ENCODE data around the gene ARHGAP26.

The ARHGAP26 gene

DNA sequence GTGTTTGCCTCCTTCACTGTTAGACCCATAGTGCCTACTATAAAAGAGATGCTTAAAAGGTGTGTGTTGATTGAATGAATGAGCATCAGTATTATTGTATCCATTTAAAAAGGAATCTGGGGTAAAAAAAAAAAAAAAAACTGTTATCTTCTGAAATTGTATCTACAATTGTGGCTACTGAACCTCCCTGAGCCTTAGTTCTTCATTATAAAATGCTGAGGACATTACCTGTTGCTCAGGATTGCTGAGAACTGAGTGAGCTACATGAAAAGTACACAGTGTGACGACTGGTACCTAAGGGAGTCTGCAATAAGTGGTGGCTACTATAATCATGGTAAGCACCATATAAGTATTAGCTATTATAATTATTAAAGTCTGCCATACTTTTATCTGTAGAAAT, 362.6 kb downstream of the ARHGAP26 start:
- no peak for DNase-seq

DNA sequence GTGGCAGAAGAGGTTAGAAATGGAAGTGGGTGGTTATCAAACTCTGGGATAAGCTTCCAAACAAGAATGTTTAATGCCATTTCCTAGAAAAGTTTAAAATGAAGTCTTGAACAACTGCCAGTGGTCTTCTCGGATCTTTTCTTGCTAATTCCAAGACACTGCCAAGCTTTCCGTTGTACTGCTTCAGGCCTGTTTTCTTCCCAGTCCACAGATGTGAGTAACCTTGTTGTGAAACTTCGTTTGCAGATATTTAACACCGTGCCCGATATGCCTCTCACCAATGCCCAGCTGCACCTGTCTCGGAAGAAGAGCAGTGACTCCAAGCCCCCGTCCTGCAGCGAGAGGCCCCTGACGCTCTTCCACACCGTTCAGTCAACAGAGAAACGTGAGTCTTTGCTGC, 363.5 kb downstream of the ARHGAP26 start:
- no peak for DNase-seq

DNA sequence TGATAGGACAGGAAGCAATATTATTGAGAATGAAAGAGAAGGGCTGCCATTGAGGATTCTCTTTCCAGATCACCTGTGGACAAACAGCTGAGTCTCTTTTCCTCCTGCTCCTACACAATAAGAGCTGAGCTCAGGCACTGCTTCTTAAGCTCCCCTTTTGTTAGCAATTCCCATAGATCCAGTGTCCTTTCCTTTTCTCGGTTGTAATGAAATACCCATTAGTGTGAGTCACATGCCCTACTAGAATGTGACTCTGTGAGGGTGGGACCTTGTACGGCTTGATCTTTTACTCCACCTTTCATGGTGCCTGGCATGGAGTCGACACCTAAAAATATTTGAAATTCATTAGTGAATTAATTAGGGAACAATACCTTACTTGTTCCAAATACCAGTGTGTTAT, 364.1 kb downstream of the ARHGAP26 start:
- no peak for DNase-seq

DNA sequence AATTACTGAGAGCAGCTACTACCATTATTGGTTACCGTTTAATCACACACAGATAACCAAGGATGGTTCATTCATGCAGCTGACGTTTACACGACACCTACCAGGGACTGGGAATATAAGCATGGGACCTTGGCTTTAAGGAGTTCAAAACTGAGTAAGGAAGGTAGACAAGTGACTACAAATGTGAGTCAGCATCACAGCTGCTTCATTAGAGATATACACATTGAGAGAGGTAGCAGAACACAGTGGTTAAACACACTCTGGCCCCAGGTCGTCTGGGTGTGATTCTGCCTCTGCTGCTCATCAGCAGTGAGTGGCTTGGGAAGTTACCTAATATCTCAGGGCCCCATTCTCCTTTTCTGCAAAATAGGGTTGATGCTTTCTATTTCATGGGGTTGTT, 364.7 kb downstream of the ARHGAP26 start:
- no peak for DNase-seq

DNA sequence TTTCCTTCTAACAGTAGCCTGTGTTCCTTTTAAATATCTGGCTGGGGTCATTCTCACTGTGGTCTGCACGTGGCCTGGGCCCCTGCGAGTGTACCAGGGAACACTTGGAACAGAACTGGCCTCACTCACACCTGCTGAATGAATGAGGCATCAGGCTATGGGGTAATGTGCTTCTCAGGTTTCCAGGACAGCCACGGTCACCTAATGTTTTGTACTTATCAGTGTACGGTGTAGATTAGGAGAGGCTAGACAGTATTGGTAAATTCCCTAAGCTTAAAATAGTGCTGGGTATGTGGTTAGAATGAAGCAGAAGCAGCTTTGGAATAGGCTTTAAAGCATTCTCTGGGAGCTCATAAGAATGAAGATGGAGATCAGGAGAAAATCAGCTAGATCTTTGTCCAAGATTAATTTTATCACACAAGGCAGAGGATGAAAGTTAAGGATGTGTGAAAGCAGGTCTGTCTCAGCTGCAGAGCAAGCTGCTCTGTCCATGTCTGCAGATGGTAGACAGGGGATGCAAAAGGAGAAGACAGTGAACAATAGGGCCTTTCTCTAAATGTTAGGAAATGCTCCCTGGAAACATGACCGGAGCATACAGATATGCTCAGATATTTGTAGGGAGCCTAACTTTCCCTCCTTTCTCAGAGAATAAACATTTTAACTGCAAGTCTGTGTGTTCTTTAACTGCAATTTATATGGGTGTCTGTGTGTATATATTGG, 365.8 kb downstream of the ARHGAP26 start:
- no peak for DNase-seq

DNA sequence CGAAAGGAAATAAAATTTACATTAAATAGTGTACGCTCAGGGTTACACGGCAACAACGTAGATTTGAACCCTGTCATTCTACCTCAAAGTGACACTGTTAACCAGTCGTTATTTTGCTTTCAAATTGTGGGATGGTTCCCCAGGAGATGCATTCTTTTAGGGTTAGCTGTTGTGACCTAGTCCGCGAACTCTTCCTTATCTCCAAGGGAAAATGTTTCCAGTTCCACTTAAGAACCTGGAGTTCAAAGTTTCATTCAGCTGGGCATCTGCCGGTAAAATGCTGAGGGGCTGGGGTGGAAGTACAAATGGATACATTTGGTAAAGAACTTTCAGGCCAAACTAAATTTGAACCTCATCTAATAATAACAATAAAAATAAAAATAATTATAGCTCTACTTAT, 368.7 kb downstream of the ARHGAP26 start:
- DNase-seq: no peak

DNA sequence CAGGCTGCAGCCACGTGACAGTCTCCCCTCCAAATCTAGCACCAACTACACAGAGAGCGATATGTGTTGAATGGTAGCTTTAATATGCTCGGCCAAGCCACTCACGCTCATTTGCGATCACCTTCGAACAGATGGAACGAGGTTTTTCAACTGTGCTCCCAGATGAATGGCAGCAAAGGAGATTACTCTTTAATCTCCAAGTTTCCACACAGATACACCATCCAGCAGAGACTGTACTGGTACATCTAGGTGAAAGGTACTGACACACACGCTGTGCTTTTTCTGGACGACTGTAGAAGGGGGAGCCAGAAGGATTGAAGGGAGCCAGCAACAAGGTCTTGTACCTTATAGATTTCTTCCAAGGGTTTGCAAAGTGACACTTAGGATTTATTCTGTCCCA, 369.4 kb downstream of the ARHGAP26 start:
- no peak for DNase-seq

DNA sequence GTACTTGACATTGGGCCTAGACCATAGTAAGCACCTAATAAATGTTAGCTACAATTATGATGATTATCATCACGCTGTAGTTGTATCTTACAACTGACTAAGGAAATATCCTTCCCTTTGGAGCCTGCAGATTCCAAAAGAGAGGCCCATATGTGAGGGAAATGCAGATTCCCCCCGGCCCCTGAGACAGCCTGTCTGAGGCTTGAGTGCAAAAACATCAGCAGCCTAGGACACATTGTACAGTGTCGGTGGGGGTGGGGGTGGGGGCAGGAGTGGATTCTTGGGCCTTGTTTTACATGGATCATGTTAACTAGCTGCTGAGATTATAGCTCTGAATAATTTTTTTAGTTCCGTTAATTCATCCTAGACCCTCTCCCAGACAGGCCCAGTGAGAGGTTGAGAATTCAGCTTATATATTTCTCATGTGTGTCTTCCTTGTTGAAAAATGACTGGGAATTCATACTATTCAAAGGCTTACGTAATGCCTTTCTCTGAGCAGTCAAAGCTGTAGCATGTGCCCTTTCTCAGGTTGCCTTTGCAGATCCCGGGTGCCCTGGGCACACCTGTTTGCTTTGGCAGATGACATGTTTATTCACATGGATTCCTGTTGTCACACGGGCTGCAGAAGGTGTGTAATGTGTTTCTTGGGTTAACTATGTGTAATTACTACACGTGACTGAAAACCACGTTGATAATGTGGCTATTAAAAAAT, 370.5 kb downstream of the ARHGAP26 start:
- DNase-seq: no peak

DNA sequence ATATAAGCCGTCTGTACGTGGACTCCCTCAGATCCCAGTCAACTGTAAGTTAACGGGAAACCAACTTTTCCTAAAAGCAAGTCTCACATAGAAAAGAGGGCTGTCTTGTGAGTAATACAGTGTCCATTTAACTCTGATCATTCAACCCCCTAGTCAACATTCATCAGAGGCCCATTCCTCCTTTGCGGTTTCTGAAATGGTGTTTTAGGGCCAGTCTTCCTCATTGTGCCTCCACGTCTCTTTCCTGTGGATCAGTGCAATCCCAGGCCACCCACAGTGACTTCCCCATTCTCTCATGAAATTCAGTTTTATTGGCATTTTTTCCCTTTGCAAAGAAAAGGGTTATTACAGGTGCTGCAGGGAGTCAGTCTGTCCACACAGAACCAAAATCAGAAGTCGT, 371.5 kb downstream of the ARHGAP26 start:
- DNase-seq: peak; percentile 78

DNA sequence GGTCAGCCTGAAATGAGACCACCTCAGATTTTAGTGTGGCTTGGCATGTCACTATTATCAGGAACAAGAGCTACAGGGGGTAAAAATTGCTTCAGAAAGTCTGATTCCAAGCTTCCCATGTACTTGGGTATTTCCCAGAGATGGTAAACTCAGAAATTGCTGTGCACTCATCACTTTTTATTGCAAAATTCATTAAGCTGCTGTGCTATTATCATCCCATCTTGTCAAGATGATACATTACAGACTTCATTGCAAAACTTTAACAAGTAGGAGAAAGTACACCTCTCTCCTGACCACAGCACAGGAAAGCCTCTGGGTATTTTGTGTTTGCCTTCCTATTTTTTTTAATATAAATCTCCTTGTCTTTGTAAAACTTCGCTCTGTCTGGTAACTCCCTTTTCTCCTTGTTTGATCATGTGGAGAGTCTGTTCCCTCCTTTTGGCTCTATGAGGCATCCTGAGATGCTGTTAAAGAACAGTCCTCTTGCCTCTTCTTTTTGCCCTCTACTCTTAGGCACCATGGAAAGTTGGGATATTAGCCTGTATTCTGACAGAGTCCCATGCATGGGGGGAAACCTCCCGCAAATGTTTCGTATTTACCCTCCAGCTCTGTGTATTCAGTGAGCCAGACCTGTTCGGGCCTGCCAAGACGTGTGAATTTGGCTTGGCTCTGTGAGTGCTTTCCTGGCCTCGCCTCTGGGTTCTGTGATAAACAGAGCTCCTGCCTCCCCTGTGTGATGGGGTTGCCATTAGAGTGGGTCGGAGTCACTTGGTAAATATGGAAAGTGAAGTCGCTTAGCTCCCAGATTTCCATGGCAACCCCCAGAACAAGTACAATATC, 372.6 kb downstream of the ARHGAP26 start:
- peak; percentile 91 for DNase-seq

DNA sequence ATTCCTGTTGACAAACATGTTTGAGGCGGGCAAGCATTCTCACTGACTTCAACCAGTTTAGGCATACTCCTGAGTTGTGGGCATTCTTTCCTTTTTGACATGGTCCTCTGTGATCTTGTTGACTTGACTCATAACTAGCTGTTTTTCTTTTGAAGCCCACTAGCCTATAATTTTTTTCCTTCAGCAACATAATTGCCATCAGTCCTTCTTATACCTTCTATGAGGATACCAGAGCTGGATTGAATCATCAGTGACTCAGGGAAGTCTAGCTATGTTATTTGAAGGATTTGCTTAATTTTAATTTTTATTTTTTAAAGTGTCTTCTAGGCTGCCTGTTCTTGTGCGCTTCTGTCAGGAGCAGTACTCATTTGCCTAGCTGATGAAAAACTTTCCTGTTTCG, 373.8 kb downstream of the ARHGAP26 start:
- no peak for DNase-seq

DNA sequence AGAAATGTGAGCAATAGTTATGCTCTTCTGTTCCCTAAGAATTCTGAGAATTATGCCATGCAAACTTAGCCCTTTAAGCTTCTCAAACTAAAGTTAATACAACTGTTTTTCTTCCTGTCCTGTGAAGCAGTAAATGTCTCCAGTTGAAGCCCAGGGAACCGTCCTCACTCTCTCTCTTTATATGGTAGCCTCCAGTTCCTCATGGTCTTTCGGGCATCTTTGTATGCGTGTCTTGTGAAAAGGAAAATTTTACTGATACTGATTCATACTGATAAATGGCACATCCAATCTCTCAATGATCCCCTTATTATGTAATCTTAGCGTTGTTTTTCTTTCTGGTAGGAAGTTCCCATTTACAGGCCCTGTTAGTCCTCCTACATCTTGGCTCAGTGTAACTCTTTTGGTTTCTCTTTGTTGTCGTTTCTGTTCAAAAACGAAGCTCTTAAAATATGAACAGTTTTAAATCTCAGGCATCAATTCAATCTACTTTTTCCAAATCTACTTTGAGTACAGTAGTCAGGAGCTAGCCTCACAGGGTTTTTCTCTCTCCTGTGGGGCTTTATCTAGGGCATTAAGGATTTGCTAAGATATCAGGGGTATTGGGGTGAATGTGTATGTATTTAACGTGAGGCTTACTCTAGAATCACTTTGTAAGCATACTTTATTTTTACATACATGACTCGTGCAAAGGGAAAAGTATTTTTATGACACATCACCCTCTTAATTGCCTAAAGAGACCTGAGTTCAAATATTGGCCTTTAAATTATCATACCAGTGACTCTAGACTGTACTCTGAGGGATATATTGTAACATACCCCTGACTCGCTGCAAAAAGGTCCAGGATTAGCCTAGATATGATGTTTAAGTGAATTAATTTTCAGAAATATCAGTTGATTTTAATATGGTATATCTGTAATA, 375.3 kb downstream of the ARHGAP26 start:
- DNase-seq: peak; percentile 90

DNA sequence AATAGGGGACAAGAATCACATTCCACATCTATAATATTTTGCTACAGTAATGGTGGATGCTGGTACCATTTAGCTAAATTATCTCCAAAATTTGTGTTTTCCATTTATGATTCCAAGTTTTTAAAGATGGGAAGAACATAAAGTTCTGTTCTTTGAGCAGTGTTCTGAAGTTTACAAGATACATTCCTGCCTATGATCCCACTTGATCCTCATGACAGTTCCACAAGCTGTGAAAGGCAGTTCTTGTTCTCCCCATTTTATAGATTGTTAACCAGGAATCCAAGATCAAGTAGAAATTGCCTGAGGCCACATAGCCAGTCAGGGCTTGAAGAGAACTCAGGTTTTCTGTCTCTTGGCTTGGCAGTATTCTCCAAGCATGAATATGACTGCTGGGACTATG, 376.0 kb downstream of the ARHGAP26 start:
- DNase-seq: no peak

DNA sequence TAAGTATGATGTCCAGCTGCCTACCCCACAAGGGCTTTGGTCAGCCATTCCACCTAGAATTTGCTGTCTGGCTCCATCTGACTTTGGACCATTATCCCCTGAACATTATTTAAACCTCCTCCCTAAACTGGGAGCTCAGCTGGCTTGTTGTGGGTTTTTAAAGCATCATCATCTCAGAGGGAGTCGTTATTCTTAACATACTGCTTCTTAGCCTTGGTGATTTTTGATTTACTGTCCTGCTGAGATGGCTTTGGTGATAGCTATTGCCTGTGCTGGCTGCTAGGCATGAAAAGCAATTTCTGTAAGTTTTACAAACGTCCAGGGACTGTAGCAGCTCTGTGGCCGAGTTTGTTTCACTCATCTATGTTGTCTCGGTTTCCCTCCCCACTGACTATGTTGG, 377.2 kb downstream of the ARHGAP26 start:
- DNase-seq: no peak

DNA sequence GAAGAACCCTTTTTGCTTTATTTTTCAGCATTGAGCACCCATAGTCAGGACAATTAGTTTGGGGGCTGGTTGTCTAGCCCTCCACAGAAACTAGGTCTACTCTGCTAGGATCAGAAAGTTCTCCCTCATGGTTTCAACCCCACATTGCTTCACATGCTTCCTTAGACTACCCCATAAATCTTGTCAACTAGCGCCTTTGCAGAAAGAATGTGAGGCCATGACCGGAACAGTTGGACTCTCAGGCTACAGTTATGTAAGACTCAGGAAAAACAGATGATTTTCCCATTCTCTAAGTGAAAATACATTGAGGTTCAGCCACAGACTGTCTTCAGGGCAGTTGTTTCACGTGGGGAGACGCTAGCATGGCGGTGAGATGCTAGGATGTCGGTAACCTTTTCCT, 377.7 kb downstream of the ARHGAP26 start:
- DNase-seq: no peak

DNA sequence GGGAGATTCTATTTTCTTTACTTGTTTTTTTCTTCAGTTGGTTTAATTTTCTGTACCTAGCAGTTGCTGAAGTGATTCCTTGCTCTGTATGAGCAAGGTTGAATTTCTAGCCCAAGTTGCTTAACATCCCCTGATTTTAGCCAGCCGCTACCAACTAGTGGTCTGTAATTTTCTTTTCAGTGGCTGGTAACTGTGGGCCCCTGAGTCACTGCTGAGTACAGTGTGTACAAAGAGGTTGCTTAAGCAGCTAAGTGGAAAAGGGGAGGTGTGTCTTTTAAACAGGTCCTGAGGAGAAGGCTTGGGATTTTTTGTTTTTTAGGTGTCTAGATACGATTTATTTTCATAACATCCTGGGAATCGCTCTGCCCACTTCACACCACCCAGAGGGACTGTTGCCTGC, 378.6 kb downstream of the ARHGAP26 start:
- DNase-seq: peak; percentile 20

DNA sequence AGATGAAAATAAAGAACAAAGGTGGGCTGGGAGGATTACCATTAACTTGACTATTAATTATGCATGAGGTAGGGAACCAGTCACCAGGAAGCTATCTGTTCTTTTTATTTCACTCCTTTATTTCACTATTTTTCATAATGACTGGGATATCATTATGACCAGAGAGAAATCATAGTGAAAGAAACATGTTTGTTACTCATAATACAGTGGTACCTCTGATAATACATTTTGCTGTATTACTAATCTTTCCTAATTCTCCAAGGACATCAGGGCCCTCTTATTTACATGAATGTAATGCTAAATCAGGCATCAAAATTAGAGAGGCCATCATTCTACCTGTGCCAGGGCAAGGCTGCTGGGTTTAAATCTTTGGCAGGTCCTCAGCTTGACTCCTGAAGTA, 379.6 kb downstream of the ARHGAP26 start:
- DNase-seq: no peak

DNA sequence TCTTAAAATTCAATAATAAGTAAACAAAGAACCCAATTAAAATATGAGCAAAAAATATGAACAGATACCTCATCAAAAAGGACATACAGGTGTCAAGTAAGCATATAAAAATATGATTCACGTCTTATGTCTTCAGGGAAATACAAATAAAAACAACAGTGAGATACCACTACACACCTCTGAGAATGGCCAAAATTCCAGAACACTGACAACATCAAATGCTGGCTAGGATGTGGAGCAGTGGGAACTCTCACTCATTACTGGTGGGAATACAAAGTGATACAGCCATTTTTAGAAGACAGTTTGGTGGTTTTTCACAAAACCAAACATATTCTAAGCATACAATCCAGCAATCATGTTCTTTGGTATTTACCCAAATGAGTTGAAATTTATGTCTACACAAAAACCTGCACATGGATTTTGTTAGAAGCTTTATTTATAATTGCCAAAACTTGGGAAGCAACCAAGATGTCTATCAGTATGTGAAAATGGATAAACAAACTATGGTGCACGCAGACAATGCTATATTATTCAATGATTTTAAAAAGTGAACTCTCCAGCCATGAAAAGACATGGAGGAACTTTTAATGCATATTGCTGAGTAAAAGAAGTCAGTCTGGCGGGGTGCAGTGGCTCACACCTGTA, 381.0 kb downstream of the ARHGAP26 start:
- no peak for DNase-seq

DNA sequence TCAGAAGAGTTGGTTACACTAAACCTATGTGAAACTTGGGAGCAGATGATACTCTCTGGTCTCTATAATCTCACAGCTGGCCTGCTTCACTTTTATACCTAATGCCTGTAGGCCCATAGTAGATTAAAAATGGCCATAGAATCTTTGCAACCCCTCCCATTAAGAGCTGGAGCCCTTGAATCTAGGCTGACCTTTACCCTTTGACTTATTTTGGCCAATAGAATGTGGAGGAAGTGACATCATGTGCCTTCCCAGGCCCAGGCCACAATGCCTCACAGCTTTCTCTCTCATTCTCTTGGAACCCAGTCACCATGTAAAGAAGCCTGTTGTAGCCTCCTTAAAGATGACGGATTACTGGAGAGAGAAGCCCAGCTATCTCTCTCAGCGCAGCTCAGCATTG, 382.3 kb downstream of the ARHGAP26 start:
- no peak for DNase-seq

DNA sequence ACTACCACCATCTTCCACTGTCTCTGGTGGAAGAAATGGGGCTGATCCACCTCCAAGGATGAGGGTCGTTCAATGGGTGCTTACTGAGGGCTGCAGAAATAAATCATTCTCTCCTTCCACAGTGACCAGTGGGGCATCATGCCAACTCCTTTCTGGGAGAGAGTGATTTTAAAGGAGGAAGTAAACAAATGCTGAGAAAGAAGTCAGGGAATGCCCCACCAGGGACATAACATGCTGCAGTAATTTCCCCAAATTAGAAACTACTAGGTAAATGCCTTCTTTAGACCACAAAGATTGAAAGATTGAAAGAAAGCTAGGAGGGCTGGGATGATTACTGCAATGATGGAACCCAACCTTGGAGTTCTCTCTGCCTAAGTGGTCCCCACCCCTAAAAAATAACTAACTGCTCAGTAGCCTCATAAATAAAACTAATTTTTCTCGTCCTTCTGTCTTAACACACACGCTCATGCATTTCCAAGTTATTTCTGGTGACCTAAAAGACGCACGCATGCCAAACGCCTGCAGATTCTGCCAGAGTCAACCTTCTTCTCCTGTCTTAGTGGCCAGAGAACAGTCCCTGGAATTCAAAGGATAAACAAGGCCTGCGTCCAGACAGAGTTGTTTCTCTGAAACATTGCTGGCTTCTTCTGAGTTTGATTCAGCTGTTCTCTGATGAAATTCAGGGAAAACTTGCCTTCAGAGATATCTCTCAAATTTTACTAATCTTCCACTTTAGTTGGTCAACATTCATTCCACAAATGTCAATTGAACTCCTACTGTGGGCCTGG, 383.3 kb downstream of the ARHGAP26 start:
- peak; percentile 59 for DNase-seq
